Transverse colon (tissue), 4 donors: ENCODE results near the gene AGPAT2. TPM values are rescaled to one million over a fixed set of nuclear protein-coding genes. Genes with fewer than 3 reads are reported as not detected.

Experiments
- DNase-seq: peaks from one replicate; pipeline ENCODE4 v3.0.0-alpha.2; 2019
- H3K27ac ChIP-seq, 4 donors: fragments of 200-600 bp; sonication (generic); 2 replicates each; pipeline ENCODE4 v1.5.1; 2016 to 2018; ENCODE audit warnings: inconsistent platforms in 4 of 4
- H3K27me3 ChIP-seq: fragments of 200-600 bp; sonication (generic); 2 replicates; pipeline ENCODE4 v1.5.1; 2017; ENCODE audit warnings: inconsistent platforms
- H3K36me3 ChIP-seq, 4 donors: fragments of 200-600 bp; sonication (generic); 2 replicates each; pipeline ENCODE4 v1.5.1; 2017 to 2019; ENCODE audit warnings: inconsistent platforms in 4 of 4
- H3K4me1 ChIP-seq, 4 donors: fragments of 200-600 bp; sonication (generic); 2 replicates each; pipeline ENCODE4 v1.5.1; 2017 to 2020; ENCODE audit warnings: inconsistent platforms in 4 of 4
- H3K4me3 ChIP-seq, 4 donors: fragments of 200-600 bp; sonication (generic); 1 replicate in 1 of 4; 2 replicates in 3 of 4; pipeline versions ENCODE4 v1.5.1 to v1.6.1; 2017 to 2019; ENCODE audit warnings: inconsistent platforms in 4 of 4
- H3K9me3 ChIP-seq, 2 donors: fragments of 200-600 bp; sonication (generic); 2 replicates each; pipeline ENCODE4 v1.5.1; 2017 to 2019; ENCODE audit warnings: inconsistent platforms in 2 of 2
- EP300 ChIP-seq: sonication (generic); formaldehyde crosslinking; IDR thresholded peaks from one replicate; pipeline ENCODE4 v1.6.1; 2017; ENCODE audit warnings: antibody characterized with exemption, low read depth
- POLR2A ChIP-seq: fragments of 450-650 bp; IDR thresholded peaks from one replicate; pipeline ENCODE4 v1.6.1; 2016; ENCODE audit warnings: antibody characterized with exemption, mild to moderate bottlenecking, moderate library complexity
- POLR2AphosphoS5 ChIP-seq, 3 donors: sonication (generic); formaldehyde crosslinking; IDR thresholded peaks; one replicate each; pipeline ENCODE4 v1.6.1; 2016; ENCODE audit warnings: antibody characterized with exemption in 3 of 3
- WGBS, 2 donors: methylation state at CpG; one replicate each; pipeline ENCODE4 v1.1.5; 2018; ENCODE audit warnings: low coverage in 1 of 2; 5-methylcytosine and 5-hydroxymethylcytosine counted together
- in situ Hi-C, 4 donors: fragments of 200-750 bp; cut with MboI; loops; one replicate each; pipeline versions ENCODE4 v1.15.0 to v1.15.1; 2017; ENCODE audit warnings: low sequenced_read_pairs in 3 of 4, low pct_ligation_motif_present in 1 of 4, low pct_unique_long_range_greater_than_20kb in 1 of 4
- intact Hi-C: fragments of 100-400 bp; cut with DNase I; formaldehyde crosslinking; loops from one replicate; pipeline ENCODE4 v1.15.1; 2023; ENCODE audit warnings: low total_unique reads
- total RNA-seq, 4 donors: library from RNA; depleted of rRNA; stranded (reverse); fragments of >200 nt; gene quantifications; one replicate each; pipeline ENCODE4 v1.1.0, GENCODE V29; 2016
- TF ChIP-seq, protein P1 (sequence below), 5 experiments: fragments of 200-600 bp in 3 of 5; fragments of 450-650 bp in 2 of 5; sonication (generic) in 3 of 5; IDR thresholded peaks; 1 replicate in 2 of 5; 2 replicates in 3 of 5; pipeline ENCODE4 v1.5.1; 2016 to 2017; ENCODE audit warnings: antibody characterized with exemption in 5 of 5, inconsistent platforms in 3 of 5, mild to moderate bottlenecking in 2 of 5, moderate library complexity in 1 of 5

The AGPAT2 gene
- total RNA-seq, 4 donors from 2014 or later = 245 to 441 (median 290) TPM

DNA sequence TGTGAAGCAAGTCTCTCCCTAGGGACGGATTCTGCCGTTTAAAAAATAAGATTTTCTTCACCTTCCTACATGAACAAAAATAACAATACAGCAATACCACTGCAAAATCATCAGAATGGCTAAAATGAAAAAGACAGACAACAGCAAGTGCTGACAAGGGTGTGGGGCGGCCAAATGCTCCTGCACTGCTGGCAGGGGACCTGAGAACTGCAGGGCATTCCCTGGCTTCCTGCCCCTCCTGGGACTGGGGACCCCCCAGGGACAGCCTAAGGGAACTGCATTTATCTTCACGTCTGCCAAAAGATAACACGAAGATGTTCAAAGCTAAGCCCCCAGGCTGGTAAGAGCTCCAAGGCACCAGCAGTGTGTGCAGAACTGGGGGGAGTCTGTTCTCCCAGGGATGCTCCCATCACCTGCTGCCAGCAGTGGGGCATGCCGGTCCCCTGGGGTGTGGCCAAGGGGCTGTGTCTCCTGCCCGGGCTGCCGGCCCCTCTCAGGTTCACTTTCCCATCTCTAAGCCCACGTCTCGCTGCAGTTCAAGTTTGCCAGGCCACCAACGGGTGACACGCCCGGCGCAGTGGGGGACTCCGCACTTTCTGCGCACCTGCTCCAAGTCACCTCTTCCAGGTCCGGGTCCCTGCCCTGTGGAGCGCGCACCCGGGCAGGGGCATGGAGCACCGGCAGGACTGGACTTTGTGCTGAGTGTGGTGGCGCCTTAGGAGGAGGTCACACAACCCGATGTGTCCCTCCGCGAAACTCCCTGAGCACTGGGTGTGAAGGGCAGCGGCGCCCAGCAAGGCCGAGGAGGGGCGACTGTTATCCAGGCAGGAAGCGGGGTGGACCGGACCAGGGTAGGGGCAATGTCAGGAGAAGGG lies 29.0 kb downstream of the AGPAT2 start:
- no peak for DNase-seq
- TF ChIP-seq, protein P1, sequence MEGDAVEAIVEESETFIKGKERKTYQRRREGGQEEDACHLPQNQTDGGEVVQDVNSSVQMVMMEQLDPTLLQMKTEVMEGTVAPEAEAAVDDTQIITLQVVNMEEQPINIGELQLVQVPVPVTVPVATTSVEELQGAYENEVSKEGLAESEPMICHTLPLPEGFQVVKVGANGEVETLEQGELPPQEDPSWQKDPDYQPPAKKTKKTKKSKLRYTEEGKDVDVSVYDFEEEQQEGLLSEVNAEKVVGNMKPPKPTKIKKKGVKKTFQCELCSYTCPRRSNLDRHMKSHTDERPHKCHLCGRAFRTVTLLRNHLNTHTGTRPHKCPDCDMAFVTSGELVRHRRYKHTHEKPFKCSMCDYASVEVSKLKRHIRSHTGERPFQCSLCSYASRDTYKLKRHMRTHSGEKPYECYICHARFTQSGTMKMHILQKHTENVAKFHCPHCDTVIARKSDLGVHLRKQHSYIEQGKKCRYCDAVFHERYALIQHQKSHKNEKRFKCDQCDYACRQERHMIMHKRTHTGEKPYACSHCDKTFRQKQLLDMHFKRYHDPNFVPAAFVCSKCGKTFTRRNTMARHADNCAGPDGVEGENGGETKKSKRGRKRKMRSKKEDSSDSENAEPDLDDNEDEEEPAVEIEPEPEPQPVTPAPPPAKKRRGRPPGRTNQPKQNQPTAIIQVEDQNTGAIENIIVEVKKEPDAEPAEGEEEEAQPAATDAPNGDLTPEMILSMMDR (IDR thresholded peaks at IDR 0.05) = no peak
- TF ChIP-seq POLR2AphosphoS5 (IDR thresholded peaks at IDR 0.05) = no peak
- TF ChIP-seq EP300 = no peak
- no peak for TF ChIP-seq POLR2A
- peak overlapping the region; percentile 21 to 69 (median 34) for H3K27ac ChIP-seq
- intact Hi-C loops = no loop called here
- in situ Hi-C loops = no loop called here
- H3K4me1 ChIP-seq = peaks cover 0 to 13% (median 1%) of the 10 kb centered on the region in 4 donors
- peak overlapping the region in 1 of 4 donors; percentile 2 for H3K4me3 ChIP-seq
- WGBS, 2 donors = 34 to 51% methylated on average over 2 to 29 of the region's 31 CpGs
- H3K9me3 ChIP-seq = no peaks in the 10 kb centered on the region
- peaks cover 89% of the 10 kb centered on the region for H3K27me3 ChIP-seq
- H3K36me3 ChIP-seq = no peaks in the 10 kb centered on the region

GRCh38 chr9:136656795-136657611 lies 30.3 kb downstream of the AGPAT2 start:
- H3K4me3 ChIP-seq = no peak overlapping the region
- intact Hi-C loops = no loop called here
- in situ Hi-C loops = no loop called here
- WGBS, 2 donors = 13 to 45% methylated on average over 6 to 37 of the region's 37 CpGs
- peaks cover 77% of the 10 kb centered on the region for H3K27me3 ChIP-seq
- H3K36me3 ChIP-seq = no peaks in the 10 kb centered on the region
- H3K4me1 ChIP-seq = peaks cover 0 to 13% (median 1%) of the 10 kb centered on the region in 4 donors
- no peak for DNase-seq
- TF ChIP-seq EP300 = no peak
- TF ChIP-seq POLR2A = peak; percentile 16
- no peaks in the 10 kb centered on the region for H3K9me3 ChIP-seq
- peak overlapping the region; percentile 12 to 69 (median 46) for H3K27ac ChIP-seq

DNA sequence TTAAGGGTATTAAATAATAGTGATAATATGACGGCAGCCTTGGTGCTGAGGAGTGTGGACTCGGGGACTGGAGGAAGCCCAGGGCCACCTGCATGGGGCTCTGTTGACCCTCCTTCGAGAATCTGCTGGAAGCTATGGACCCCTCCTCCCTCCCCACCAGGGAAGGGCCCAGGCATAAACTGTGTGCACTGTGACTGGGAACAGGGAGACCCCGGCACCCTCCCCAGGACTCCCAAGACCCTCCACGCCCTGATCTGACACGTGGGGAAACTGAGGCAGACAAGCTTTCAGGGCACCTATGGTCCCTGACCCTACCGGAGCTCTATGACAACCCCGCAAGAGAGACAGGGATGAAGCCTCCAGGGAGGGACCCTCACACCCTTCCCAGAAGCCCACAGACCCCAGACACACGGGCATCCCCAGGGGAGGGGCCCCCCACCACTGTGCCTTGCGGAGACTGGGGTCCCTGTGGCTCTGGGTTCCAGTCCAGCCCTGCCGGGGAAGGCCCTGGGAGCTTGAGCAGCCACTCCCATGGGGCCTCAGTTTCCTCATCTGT lies 31.0 kb downstream of the AGPAT2 start:
- in situ Hi-C loops (no loop called here), intact Hi-C loops (no loop called here)
- Histone ChIP-seq H3K27me3 (peaks cover 70% of the 10 kb centered on the region), H3K4me3 (no peak overlapping the region), H3K4me1 (peaks cover 0 to 13% (median 1%) of the 10 kb centered on the region in 4 donors), H3K36me3 (no peaks in the 10 kb centered on the region), H3K9me3 (no peaks in the 10 kb centered on the region), H3K27ac (peak overlapping the region; percentile 12 to 69 (median 46))
- DNase-seq = no peak
- 20 to 34% methylated on average over 1 to 7 of the region's 11 CpGs for WGBS, 2 donors
- TF ChIP-seq, protein P1 (IDR thresholded peaks at IDR 0.05) = no peak
- no peak for TF ChIP-seq POLR2A
- TF ChIP-seq EP300 = no peak
- no peak for TF ChIP-seq POLR2AphosphoS5 (IDR thresholded peaks at IDR 0.05)

DNA sequence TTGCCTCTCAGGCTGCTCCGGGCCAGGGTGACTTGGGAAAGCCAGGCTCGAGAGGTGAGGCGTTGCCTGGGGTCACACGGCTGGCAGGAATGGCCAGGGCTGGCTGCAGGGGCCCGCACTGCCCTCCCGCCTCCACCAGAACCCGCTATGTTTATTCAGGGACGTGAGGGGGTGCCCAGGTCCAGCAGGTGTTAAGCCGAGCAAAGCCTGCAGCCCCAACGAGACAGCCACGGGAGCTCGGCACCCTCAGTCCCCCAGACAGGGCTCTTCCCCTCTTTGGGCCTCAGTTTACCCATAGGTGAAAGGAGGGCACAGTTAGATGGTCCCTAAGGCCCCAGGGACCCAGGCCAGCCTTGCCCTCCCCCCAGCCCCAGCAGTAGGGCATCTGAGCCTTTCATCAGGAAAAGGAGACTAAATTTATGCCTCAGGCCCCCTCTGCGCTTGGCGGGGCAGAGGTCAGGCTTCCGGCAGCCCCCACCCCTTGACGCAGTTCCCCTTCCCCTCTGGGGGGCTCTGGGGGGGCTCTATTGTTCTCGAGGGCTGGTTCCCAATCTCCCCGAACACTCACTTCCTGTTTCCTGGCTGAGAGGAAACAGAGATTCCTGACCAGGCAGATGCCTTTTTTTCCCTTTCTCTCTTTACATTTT lies 31.6 kb downstream of the AGPAT2 start:
- intact Hi-C loops = no loop called here
- in situ Hi-C loops = no loop called here
- TF ChIP-seq POLR2A (no peak), POLR2AphosphoS5 (IDR thresholded peaks at IDR 0.05) (peak; percentile 22 to 37 (median 37)), EP300 (peak; percentile 67)
- H3K27me3 ChIP-seq = peaks cover 64% of the 10 kb centered on the region
- no peak for DNase-seq
- no peaks in the 10 kb centered on the region for H3K36me3 ChIP-seq
- H3K27ac ChIP-seq = peak overlapping the region; percentile 27 to 47 (median 45)
- no peak overlapping the region for H3K4me3 ChIP-seq
- H3K9me3 ChIP-seq = no peaks in the 10 kb centered on the region
- WGBS, 2 donors = 38% methylated on average over 17 of the region's 18 CpGs; no CpG with 5 or more reads in 1 of the 2 donors
- H3K4me1 ChIP-seq = peaks cover 0 to 13% (median 1%) of the 10 kb centered on the region in 4 donors
